ENCODE measurements around the gene SORCS1.

DNA sequence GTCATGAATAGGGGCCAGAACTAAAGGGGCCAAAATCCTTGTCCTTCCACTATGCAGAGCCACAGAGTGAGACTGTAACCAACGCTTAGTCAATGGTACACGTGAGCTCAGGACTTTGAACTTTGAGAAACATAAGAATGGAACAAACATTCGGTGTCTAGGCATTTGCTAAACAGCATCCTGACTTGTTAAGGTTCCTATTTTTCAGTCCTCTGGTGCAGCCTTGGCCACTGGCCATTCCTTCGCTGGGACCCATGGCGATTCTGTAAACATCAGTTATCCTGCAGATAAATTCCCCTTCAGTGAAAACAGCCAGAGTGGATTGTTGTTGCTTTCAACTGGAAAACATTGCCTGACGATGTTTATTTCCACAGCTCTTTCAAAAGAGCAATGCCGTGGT lies 266.8 kb downstream of the SORCS1 start:
- no peak for TF ChIP-seq EZH2 (IDR thresholded peaks at IDR 0.05; ENCODE audit: low read length, unreplicated experiment)
- no peak for TF ChIP-seq CTCF (conservative IDR thresholded peaks at IDR 0.05; ENCODE audit: low read depth, low read length)
- TF ChIP-seq EZH2phosphoT487 (IDR thresholded peaks at IDR 0.05; ENCODE audit: borderline replicate concordance, low read length) = no peak
